ENCODE measurements around the gene DNASE1.

DNA sequence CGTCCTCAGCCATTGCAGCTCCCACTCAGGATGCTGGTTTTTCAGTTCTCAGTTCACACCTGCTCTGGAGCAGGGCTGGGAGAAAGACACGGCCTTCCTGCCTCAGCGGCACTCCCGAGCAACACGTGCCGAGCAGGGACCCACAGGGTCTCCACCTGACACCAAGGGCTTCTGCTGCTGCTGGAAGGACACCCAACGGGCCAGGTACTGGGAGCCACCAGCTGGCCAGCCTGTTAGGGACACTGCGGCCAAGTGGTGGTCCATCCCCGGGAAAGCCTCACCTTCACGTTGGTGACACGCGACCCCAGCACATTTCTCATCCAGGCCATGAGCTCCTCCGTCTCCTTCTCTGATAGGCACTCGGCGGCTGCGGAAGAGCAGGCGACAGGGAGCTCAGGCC lies 8.1 kb downstream of the DNASE1 start:
- TF ChIP-seq, protein P1, sequence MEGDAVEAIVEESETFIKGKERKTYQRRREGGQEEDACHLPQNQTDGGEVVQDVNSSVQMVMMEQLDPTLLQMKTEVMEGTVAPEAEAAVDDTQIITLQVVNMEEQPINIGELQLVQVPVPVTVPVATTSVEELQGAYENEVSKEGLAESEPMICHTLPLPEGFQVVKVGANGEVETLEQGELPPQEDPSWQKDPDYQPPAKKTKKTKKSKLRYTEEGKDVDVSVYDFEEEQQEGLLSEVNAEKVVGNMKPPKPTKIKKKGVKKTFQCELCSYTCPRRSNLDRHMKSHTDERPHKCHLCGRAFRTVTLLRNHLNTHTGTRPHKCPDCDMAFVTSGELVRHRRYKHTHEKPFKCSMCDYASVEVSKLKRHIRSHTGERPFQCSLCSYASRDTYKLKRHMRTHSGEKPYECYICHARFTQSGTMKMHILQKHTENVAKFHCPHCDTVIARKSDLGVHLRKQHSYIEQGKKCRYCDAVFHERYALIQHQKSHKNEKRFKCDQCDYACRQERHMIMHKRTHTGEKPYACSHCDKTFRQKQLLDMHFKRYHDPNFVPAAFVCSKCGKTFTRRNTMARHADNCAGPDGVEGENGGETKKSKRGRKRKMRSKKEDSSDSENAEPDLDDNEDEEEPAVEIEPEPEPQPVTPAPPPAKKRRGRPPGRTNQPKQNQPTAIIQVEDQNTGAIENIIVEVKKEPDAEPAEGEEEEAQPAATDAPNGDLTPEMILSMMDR (IDR thresholded peaks at IDR 0.05) = no peak
- no peak for TF ChIP-seq EP300 (IDR thresholded peaks at IDR 0.05)
- no peak for TF ChIP-seq POLR2A (IDR thresholded peaks at IDR 0.05)
- no peak for TF ChIP-seq POLR2AphosphoS5 (IDR thresholded peaks at IDR 0.05)

Measured in upper lobe of left lung (tissue), 4 donors.